Nucleus accumbens (tissue), 56 donors: ENCODE measurements around the gene MED1.
"Not testable (repeated sequence)": the region's sequence is repeated elsewhere in the genome, so short reads cannot be mapped to it uniquely, and the experiment has no call there.

Experiments
- DNase-seq, 56 donors: peaks; one replicate each; lab custom pipeline; 2025; lab: John Stamatoyannopoulos, UW

Gene MED1, protein sequence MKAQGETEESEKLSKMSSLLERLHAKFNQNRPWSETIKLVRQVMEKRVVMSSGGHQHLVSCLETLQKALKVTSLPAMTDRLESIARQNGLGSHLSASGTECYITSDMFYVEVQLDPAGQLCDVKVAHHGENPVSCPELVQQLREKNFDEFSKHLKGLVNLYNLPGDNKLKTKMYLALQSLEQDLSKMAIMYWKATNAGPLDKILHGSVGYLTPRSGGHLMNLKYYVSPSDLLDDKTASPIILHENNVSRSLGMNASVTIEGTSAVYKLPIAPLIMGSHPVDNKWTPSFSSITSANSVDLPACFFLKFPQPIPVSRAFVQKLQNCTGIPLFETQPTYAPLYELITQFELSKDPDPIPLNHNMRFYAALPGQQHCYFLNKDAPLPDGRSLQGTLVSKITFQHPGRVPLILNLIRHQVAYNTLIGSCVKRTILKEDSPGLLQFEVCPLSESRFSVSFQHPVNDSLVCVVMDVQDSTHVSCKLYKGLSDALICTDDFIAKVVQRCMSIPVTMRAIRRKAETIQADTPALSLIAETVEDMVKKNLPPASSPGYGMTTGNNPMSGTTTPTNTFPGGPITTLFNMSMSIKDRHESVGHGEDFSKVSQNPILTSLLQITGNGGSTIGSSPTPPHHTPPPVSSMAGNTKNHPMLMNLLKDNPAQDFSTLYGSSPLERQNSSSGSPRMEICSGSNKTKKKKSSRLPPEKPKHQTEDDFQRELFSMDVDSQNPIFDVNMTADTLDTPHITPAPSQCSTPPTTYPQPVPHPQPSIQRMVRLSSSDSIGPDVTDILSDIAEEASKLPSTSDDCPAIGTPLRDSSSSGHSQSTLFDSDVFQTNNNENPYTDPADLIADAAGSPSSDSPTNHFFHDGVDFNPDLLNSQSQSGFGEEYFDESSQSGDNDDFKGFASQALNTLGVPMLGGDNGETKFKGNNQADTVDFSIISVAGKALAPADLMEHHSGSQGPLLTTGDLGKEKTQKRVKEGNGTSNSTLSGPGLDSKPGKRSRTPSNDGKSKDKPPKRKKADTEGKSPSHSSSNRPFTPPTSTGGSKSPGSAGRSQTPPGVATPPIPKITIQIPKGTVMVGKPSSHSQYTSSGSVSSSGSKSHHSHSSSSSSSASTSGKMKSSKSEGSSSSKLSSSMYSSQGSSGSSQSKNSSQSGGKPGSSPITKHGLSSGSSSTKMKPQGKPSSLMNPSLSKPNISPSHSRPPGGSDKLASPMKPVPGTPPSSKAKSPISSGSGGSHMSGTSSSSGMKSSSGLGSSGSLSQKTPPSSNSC (N-terminal part only)

GRCh38 chr17:39450847-39451581 is at the start of gene MED1:
TSS of gene MED1 (minus strand) at chr17:39451263. CDS start at chr17:39451062, 201 bp downstream.
- DNase-seq: peak; percentile 26 to 94 (median 80)

- DNase-seq: not testable (repeated sequence)
These were observed 45.9 kb upstream of the MED1 start for GRCh38 chr17:39496921-39497320.

DNA sequence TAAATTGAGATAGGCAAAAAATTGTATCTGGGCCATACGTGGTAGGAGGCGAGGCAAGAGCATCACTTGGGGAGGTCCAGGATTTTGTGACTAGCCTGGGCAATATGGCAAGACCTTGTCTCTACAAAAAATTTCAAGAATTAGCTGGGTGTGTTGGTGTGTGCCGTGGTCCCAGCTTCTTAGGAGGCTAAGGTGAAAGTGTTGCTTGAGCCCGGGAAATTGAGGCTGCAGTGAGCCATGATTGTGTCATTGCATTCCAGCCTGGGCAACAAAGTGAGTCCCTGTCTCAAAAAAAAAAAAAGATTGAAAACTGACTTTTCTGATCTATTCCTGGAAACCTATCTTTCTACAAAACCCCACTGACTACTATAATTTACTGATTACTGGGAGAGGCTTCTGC is 36.9 kb upstream of the MED1 start:
- DNase-seq: no peak

- DNase-seq: not testable (repeated sequence)
These were observed 36.4 kb upstream of the MED1 start for GRCh38 chr17:39487490-39487889.

- DNase-seq: no peak
These were observed 35.2 kb upstream of the MED1 start for GRCh38 chr17:39486242-39486641.

DNA sequence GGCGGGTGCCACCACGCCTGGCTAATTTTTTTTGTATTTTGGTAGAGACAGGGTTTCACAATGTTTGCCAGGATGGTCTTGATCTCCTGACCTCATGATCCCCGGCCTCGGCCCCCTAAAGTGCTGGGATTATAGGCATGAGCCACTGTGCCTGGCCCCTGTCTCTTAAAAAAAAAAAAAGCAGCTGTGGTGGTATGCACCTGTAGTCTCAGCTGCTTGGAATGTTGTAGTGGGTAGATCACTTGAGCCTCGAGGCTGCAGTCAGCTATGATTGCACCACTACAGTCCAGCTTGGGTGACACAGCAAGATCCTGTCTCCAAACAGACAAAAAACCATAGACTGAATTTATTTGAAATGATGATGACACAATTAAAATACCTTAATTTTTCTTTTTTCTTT is 34.5 kb upstream of the MED1 start:
- no peak for DNase-seq

- no peak for DNase-seq
These were observed 33.1 kb upstream of the MED1 start for GRCh38 chr17:39484178-39484577.

GRCh38 chr17:39483506-39483905 is 32.4 kb upstream of the MED1 start:
- no peak for DNase-seq

GRCh38 chr17:39479631-39480030 is 28.6 kb upstream of the MED1 start:
- not testable (repeated sequence) for DNase-seq

GRCh38 chr17:39473310-39473709 is 22.2 kb upstream of the MED1 start:
- no peak for DNase-seq

DNA sequence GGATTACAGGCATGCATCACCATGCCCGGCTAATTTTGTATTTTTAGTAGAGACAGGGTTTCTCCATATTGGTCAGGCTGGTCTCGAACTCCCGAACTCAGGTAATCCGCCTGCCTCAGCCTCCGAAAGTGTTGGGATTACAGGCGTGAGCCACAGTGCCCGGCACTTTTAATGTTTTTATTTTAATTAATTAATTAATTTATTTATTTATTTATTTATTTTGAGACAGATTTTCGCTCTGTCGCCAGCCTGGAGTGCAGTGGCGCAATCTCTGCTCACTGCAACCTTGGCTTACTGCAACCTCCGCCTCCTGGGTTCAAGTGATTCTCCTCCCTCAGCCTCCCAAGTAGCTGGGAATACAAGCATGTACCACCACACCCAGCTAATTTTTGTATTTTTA is 17.5 kb upstream of the MED1 start:
- not testable (repeated sequence) for DNase-seq

- not testable (repeated sequence) for DNase-seq
These were observed 13.6 kb upstream of the MED1 start for GRCh38 chr17:39464639-39465181.

DNA sequence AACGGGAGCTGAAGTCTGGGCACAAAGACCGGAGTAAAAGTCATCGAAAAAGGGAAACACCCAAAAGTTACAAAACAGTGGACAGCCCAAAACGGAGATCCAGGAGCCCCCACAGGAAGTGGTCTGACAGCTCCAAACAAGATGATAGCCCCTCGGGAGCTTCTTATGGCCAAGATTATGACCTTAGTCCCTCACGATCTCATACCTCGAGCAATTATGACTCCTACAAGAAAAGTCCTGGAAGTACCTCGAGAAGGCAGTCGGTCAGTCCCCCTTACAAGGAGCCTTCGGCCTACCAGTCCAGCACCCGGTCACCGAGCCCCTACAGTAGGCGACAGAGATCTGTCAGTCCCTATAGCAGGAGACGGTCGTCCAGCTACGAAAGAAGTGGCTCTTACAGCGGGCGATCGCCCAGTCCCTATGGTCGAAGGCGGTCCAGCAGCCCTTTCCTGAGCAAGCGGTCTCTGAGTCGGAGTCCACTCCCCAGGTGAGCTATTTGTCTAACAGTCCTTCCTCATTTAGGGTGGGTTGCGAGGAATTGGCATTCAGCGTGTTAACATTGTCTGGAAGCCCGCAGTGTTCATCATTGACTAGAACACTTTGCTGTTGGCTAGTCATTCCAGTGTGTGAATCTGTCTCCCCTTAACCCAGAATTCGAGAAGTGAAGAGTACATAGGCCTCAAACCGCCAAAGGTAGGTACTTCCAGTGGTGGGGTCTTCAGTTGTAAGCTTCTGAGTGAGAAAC is 11.7 kb upstream of the MED1 start:
- peak in 4 of 56 donors; percentile 3 to 20 (median 10) for DNase-seq

GRCh38 chr17:39461926-39462569 is 11.0 kb upstream of the MED1 start:
- DNase-seq: peak in 36 of 56 donors; percentile 11 to 72 (median 50)

DNA sequence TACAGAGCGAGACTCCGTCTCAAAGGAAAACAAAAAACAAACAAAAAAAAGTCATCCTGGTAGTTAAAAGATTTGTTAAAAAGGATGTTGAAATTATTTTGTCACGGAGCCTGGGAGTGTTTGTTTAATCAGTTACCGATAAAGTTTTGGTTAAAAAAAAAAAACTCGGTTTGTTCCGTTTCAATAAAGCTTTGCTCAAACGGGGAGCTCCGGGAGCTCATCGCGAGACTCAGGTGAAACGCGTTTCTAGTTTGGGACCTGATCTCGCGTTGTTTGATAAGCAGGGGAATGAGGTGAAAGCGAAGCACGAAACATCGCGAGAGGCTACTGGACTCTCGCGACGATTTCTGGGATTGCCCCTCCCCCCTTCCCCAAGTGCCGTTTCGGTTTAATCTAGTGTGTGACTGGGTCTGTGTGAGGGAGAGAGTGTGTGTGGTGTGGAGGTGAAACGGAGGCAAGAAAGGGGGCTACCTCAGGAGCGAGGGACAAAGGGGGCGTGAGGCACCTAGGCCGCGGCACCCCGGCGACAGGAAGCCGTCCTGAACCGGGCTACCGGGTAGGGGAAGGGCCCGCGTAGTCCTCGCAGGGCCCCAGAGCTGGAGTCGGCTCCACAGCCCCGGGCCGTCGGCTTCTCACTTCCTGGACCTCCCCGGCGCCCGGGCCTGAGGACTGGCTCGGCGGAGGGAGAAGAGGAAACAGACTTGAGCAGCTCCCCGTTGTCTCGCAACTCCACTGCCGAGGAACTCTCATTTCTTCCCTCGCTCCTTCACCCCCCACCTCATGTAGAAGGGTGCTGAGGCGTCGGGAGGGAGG is 10.3 kb upstream of the MED1 start, which contains the start of gene CDK12:
TSS of gene CDK12 (plus strand) at position 374 of the 813 bp plus-strand sequence. CDS start 586 bp downstream, outside the sequence.
- DNase-seq: peak; percentile 47 to 98 (median 90)

DNA sequence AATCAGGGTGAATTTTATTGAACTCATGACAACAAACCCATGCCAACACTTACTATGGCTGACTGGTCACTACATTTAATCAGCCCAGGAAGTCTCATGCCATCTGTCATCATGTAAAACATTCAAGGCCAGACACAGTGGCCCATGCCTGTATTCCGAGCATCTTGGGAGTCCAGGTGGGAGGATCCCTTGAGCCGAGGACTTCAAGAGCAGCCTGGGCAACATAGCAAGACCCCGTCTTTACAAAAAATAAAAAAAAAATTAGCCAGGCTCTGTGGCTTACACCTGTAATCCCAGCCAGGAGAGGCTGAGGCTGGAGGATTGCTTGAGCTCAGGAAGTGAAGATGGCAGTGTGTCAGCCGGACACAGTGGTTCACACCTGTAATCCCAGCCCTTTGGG is 4.9 kb upstream of the MED1 start:
- DNase-seq: no peak

- DNase-seq: no peak
These were observed 1.0 kb downstream of the MED1 start for GRCh38 chr17:39450051-39450450.
